ENCODE data around the gene DTNBP1. TPM values are rescaled to one million over a fixed set of nuclear protein-coding genes. Genes with fewer than 3 reads are reported as not detected.

Gene DTNBP1
- total and polyA plus RNA-seq, 3 donors from 2014 or later = 21.8 to 25.4 (median 22.6) TPM

DNA sequence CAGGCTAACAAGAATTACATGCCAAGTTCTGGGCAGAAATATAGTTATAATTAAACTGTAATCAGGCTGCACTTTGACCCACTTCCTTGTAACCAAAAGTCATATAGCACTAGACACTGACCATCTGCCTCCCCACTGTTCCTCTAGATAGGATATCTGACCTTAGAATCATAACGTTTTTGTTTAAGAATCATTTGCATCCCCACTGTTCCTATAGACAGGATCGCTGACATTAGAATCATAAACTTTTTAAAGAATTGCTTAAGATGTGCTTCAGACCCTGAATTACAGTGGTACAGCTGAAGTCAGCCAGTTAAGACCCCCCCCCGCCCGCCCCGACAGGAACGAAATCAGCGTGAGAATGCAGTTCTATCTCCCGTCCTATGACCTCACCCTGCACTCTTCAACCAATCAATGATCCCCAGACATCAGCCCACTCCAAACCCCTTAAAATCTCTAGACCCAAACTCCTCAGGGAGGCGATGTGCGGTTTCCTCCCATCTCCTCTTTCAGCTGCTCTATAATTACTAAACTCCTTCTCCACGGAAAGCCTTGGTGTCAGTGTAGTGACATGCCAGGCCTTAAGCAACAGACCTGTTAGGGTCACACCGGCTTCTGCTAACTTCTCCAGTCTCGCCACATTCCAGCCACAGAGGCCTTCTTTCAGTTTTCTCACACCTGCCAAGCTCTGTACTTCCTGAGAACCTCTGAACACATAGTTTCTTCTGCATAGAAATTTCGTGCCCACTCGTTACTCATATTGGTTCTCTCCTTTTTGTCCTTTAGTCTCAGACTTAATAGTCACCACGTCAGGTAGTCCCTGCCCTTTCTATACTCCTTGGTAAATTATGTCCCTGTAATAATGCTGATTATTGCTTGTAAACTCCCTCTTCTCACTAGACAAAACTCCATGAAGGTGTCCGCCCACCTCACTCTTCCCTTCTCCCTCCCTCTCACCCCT lies 93.5 kb downstream of the DTNBP1 start:
- intact Hi-C loops (cut with DNase I; ENCODE audit: low total_unique reads) = no loop called here

DNA sequence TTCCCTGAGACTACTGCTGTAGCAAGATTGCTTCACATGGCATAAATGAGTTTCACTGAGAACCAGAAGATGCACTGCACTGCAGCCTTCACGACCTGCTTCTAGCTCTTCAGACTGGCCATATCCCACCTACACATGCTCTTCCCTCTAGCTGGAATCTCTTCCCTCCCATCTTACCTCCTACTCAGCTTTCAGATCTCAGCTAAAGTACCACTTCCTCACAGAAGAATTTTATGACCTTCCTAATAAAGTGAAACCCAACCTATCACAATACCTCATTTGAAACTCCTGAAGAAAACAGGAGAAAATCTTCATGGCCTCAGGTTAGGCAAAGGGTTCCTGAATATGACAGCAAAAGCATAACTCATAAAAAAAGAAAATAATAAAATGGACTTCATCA lies 99.9 kb downstream of the DTNBP1 start:
- DNase-seq = no peak
- H3K27me3 ChIP-seq = no peaks in the 10 kb centered on the region
- H3K27ac ChIP-seq = no peak overlapping the region
- 36 to 78% methylated on average over 1 of the region's 1 CpG for WGBS, 2 donors
- no peak overlapping the region for H3K4me3 ChIP-seq
- TF ChIP-seq POLR2A (IDR thresholded peaks at IDR 0.05) = no peak
- TF ChIP-seq, protein P1, sequence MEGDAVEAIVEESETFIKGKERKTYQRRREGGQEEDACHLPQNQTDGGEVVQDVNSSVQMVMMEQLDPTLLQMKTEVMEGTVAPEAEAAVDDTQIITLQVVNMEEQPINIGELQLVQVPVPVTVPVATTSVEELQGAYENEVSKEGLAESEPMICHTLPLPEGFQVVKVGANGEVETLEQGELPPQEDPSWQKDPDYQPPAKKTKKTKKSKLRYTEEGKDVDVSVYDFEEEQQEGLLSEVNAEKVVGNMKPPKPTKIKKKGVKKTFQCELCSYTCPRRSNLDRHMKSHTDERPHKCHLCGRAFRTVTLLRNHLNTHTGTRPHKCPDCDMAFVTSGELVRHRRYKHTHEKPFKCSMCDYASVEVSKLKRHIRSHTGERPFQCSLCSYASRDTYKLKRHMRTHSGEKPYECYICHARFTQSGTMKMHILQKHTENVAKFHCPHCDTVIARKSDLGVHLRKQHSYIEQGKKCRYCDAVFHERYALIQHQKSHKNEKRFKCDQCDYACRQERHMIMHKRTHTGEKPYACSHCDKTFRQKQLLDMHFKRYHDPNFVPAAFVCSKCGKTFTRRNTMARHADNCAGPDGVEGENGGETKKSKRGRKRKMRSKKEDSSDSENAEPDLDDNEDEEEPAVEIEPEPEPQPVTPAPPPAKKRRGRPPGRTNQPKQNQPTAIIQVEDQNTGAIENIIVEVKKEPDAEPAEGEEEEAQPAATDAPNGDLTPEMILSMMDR (IDR thresholded peaks at IDR 0.05) = no peak
- no peaks in the 10 kb centered on the region for H3K36me3 ChIP-seq (ENCODE audit: low read depth, missing control alignments)
- no peaks in the 10 kb centered on the region for H3K9me3 ChIP-seq
- intact Hi-C loops (cut with DNase I; ENCODE audit: low total_unique reads) = no loop called here
- no peaks in the 10 kb centered on the region for H3K4me1 ChIP-seq

More for the DNA sequence above, 93.5 kb downstream of the DTNBP1 start:
- Histone ChIP-seq H3K27me3 (no peaks in the 10 kb centered on the region), H3K36me3 (ENCODE audit: low read depth, missing control alignments) (no peaks in the 10 kb centered on the region), H3K27ac (no peak overlapping the region), H3K9me3 (no peaks in the 10 kb centered on the region), H3K4me1 (no peaks in the 10 kb centered on the region), H3K4me3 (no peak overlapping the region)
- no peak for DNase-seq
- no peak for TF ChIP-seq POLR2A (IDR thresholded peaks at IDR 0.05)
- TF ChIP-seq, protein P1 (IDR thresholded peaks at IDR 0.05) = no peak
- 69 to 70% methylated on average over 17 of the region's 17 CpGs for WGBS, 2 donors

DNA sequence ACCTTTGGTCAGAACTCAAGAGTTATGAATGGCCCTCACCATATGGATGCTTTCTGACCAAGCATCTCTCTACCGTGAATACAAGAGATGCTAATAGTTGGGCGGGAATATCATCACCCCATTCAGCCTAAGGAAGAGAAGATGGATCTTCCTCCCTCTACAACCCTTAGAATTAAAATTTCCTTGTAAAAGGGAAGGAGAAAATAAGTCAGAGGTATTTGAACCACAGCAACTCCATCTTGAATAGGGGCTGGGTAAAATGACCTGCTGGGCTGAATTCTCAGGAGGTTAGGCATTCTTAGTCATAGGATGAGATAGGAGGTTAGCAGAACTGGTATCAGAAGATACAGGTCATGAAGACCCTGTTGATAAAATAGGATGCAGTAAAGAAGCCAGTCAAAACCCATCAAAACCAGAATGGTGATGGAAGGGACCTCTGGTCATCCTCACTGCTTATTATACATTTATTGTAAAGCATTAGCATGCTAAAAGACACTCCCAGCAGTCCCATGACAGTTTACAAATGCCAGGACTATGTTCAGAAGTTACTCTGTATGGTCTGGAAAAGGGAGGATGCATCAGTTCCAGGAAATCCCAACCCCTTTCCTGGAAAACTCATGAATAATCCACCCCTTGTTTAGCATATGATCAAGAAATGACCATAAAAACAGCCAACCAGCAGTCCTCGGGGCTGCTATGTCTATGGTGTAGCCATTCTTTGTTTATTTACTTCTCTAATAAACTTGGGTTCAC lies 101.2 kb downstream of the DTNBP1 start:
- no peaks in the 10 kb centered on the region for H3K9me3 ChIP-seq
- no peaks in the 10 kb centered on the region for H3K4me1 ChIP-seq
- WGBS, 2 donors = 89 to 96% methylated on average over 3 of the region's 3 CpGs
- no peak for TF ChIP-seq POLR2A (IDR thresholded peaks at IDR 0.05)
- TF ChIP-seq, protein P1 (IDR thresholded peaks at IDR 0.05) = no peak
- H3K4me3 ChIP-seq = no peak overlapping the region
- no peaks in the 10 kb centered on the region for H3K27me3 ChIP-seq
- intact Hi-C loops (cut with DNase I; ENCODE audit: low total_unique reads) = no loop called here
- no peaks in the 10 kb centered on the region for H3K36me3 ChIP-seq (ENCODE audit: low read depth, missing control alignments)
- DNase-seq = no peak
- no peak overlapping the region for H3K27ac ChIP-seq

DNA sequence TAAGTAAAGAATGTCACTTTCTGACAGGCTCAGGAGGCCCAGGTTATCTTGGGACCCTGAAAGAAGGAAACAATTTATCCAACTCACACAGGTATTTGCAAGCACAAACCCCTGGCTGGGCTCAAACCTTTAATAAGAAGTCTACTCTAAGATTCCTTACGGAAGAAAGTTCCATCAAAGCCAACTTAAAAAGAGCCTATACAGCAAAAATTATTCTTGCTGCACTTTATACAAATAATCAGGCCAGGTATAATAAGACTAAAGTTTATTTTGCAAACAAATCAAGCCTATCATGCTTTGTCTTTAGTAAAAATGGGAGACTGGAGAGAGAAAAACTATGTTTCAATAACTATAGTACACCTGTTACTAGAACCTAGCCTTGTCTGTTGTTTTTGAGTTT lies 102.1 kb downstream of the DTNBP1 start:
- DNase-seq = no peak
- H3K27ac ChIP-seq = no peak overlapping the region

More for the DNA sequence above, 102.1 kb downstream of the DTNBP1 start:
- WGBS, 2 donors = 84 to 94% methylated on average over 1 of the region's 1 CpG
- Histone ChIP-seq H3K9me3 (no peaks in the 10 kb centered on the region), H3K4me1 (no peaks in the 10 kb centered on the region), H3K36me3 (ENCODE audit: low read depth, missing control alignments) (no peaks in the 10 kb centered on the region), H3K4me3 (no peak overlapping the region), H3K27me3 (no peaks in the 10 kb centered on the region)
- intact Hi-C loops (cut with DNase I; ENCODE audit: low total_unique reads) = no loop called here
- TF ChIP-seq, protein P1 (IDR thresholded peaks at IDR 0.05) = no peak
- TF ChIP-seq POLR2A (IDR thresholded peaks at IDR 0.05) = no peak

All from testis (tissue), 3 donors.